DMS153 treated with DMSO at 0.1 percent for 48 hours (cell line): ENCODE results near the gene FMOD.
"Not testable (repeated sequence)": the region's sequence is repeated elsewhere in the genome, so short reads cannot be mapped to it uniquely, and the experiment has no call there.

Experiments used
- DNase-seq: peaks from one replicate; lab custom pipeline; 2025; ENCODE audit not compliant: unreplicated experiment; lab: John Stamatoyannopoulos, UW

FMOD gene

DNA sequence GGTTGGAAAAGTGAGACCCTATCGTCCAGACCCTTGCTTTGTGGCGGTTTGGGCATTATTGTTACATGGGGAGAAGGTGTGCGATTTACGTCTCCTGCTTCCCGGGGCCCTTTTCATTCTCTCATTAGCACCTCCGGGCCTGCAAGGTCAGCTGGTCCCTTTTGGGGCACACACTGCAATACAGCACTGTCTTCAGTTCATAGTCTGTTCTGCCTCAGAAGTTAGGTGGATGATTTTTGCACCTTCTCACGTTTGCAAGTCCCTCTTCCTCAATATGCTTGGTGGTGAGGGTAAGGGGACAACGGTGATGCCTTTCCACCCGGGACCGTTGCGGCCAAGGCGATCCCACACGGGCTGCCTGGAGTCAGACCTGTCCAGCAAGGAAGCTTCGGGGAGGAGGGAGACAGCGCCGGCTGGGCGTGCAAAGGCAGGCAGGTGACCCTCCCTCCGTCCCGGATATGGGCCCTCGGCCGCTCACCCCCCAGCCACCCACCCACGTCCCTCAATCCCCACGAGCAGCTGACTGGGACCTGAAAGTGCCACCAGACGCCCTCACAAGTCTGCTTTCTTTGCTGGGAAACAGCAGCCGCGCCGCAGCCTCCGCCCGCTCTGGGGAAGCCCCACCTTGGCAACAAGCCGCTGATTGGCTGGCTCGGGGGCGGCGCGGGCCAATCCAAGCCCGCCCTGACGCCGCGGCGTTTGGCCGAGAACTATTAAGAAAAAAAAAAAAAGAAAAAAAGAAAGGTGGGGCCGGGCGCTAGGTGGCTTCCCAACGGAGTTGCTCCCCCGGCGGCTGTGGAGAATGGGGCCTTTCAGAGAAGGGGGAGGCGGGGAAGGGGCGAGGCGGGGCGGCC lies 23.9 kb downstream of the FMOD start:
- DNase-seq, result peak; percentile 98

DNA sequence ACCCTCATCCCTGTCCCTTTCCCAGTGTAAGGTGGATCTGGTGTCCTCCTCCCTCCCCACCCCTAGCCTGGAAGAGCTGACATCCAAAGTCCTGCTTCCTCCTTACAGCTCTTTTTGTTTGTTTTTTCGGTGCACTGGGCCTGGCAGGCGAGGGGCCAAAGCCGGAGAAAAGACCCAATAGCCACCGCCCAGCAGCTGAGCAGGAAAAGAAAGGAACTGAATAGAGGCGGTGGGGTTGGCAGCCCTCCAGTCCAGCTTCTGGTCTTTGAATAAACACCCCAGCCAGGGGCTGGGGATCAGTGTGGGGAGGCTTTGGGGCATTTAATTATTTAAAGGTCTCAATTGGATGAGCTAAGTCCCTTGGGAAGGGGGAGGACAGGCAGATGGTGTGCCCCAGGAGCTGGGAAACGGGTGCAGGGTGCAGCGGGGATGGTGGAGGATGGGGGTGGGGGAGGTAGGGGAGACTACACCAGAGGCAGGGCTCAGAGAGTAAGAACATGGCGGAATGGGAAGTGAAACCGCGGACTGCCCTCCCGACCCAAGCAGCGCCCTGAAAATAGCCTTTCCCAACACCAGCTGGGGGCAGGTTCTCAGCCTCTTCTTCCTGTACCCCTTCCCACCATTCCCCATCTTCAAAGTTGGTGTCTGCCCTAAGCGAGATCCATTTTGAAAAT lies 25.4 kb downstream of the FMOD start:
- peak; percentile 98 for DNase-seq

DNA sequence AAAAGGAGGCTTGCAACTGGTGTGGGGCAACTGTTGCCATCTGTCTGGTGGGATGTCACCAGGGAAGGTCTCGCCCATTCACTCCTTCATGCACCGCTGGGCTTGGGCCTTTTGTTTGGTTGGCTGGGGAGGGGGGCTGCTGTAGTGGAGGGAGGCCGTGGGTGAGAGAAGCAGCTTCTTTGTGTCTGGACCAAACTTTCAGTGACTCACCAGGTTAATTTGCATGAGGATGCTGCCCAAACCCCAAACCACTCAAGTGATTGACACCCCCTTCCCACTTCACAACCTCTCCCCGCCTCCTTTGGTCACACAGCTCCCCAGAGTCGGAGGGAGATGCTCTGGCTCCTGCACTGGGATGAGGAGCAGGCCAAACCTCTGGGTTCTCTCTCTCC lies 25.9 kb downstream of the FMOD start:
- DNase-seq, result no peak

DNA sequence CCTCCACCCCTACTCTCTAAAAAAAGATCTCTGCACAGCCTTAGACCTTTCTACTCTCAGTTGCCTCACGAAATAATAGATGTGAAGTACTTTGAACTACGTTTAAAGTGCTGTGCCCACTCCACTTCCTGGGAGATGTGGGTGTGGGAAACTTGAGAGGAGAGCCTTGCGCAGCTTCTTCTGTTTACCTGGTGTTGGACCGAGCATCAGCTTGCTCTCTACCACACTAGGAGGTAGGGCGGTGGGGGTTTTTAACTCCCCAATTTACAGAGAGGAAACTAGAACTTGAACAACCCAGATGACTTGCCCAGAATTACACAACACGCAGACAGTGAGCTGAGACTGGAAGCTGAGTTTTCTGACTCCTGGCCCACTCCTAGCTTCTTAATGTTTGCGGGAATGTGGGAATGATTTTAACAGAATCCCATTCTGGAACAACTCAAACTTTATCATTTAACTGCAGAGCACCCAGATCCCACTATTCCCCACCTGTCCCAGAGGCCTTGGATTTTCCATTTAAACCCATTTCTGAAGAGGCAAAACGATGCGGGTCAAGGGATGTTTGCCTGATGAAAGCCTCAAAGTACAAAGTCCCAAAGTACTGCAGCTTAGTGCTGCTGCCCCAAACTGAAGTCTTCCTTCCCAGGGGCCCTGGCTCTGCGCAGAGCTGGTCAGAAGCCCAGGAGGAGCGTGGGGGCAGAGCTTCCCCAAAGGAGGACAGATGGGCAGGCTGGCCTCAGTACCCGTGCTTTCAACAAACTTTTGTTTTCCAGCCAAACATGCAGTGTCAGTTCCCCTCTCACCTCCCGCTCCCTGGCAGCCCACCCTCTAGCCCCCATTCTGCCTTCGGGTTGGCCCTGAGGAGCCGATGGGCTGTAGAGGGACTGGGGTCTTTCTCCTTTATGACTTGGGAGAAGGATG lies 26.6 kb downstream of the FMOD start:
- DNase-seq, result no peak

DNA sequence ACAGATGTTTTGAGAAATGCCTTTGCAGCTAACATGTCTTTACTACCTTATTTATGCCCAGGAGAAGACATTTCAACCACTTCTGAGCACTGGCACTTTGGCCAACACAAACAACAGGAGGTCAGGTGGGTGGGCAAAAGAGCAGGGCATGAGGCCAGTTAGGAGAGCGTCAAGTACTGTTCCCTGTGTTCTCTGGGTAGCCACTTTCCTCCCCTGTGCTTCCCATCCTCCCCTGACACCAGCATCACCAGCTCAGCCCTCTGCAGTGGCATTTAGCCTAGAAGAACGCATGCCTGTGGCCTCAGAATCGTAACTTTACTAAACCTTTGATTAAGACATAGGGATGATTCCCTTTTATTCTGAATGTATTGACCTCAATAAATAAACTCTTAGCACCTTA lies 27.3 kb downstream of the FMOD start:
- no peak for DNase-seq

DNA sequence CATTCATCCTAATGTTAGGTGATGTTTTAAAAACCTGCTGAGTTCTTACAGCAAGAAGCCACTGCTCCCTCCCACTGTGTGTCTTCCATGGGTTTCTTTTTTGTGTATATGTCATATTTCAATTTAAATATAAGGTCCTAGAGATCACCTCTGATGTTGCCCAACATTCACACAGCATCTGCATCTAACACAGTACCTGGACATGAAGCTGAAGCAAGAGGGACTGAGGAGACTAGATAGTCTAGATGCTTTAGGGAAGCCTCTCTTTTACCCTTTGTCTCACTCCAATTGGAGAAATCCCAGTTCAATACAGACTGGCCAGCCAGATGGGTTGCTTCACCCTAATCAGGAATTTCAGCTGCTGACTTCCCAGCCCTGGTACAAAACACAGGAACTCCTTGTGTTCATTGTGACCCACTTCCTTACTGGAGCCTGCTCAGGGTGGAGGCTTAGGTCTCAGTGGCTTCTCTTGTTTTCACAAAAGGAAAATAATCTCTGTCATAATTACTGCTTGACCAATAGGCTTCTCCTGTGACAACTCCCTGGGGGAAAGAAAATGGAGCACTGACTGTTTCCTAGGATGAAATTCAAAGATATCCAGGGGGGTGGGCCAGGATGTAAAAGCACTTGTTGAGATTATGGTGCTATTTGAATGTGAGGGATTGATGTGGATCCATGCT lies 28.3 kb downstream of the FMOD start:
- peak; percentile 70 for DNase-seq

DNA sequence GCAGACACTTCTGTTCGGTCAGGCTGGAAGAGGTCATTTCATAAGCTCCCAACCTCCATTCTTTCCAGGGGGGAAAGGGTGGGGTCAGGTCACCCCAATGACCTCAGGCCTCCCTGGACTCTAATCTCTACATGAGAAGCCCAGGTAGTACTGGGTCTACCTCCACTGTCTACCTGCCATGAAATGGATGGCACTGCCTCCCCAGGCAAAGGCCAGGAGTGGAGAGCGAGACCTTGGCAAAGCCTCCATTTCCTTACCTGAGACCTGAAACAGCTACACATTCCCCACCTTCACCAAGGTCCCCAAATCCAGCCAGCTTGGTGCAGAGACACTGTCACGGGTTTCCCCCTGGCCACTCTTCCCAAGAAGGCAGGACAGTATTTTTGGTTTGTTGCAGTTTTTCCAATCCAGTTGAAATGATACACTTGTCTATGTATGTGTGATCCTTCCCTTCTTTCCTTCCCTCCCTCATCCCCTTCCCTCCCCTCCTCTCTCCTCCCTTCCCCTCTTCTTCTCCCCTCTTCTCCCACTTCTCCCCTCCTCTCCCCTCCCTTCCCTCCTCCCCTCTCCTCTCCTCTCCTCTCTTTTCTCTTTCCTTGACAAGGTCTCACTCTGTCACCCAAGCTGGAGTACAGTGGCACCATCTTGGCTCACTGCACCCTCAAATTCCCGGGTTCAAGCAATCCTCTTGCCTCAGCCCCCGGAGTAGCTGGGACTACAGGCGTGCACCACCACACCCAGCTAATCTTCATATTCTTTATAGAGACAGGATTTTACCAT lies 29.5 kb downstream of the FMOD start:
- no peak for DNase-seq

DNA sequence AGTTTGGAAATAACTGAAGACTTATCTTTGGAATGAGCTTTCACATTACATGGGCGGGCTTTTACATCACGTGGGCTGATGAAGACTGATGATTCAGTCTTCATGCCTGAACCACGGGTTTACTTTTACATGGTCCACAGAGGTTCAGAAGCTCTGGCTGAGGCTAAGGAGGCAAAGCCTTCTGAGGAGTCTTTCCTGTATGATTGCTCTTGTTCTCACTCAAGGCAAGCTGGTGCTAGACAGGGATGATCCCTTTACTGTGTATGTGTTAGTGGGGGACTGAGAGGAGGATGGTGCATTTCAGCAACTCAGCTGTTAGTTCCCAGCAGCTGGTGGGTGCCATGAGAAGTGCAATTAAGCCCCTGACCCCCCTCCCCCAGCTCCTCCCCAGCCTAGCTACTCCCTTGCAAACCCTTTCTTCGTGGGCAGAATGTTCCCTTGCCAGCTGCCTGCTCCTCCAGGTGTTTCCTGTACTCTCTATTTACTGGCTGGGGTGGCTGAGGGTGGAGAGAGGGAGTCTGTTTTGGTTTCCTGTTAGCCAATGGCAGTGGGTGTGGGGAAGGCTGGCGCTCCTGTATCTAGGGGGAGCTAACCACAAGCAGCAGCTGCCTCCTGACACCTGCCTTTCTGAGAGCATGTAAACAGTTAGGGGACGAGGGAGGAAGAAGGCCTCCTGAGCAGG lies 30.2 kb downstream of the FMOD start:
- peak; percentile 99 for DNase-seq

DNA sequence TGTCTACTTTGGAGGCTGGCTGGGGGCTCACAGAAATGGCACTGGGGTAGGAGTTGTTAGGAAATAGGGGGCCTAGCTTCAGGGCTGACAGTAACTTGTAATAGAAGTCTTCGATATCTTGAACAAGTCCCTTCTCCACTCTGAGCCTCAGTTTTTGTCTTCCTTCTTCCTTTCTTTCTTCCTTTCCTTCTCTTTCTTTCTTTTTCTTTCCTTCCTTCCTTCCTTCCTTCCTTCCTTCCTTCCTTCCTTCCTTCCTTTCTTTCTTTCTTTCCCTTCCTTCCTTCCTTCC lies 32.7 kb downstream of the FMOD start:
- no peak for DNase-seq

DNA sequence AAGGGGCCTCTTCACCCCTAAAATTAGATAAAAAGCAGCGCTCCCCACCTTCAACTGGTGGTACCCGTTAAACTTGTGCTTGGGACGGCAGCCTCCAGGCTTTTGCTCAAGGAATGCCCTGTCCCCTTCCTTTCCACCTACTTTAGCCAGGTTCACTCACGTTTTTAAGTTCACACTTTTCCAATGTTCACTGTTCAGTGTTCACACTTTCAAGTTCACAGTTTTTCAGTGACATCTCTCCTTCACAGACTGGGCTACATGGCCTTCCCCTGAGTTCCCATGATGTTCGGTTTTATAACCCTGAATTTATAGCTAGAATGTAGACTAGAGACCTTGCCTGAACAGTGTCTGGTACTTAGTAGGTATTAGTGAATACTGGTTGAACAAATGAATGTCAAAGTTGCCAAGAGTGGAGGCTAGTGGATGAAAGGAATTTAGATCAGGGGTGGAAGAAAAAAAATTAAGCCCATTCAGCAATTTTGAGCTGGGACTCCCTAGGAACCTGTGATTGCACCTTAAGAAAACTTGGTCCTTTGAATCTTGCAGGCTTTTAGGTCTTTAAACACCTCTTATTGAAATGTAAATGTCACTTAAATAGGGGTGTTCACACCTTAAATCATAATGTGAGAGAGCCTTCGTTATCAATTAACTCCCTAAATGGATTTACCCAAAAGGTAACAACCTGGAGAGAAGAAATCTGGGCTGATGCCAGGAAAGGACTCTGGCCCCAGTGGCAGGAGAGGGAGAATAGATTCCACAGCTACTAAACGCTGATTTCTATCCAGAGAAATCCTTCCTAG lies 33.3 kb downstream of the FMOD start:
- DNase-seq, result no peak

DNA sequence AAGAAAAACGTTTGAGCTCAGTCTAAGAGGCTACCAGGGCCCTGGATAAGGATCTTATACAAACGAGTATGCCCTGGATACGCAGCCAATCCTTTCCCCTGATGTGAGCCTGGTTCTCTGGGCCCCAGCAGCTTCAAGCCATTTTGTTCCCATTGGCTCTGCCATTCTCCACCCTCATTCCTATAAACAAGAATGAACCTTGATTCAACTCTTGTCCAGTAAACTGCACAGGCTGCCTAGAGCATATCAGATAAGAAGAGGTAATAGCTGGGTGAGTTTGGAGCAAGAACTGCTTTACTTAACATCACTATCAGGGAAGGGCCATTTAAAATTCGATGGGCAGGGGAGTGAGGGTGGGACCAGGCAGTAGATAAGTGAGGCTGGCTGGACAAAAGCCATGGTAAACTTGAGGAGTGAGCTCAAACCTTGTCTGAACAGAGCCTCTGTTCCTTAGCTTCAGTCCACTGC lies 34.3 kb downstream of the FMOD start:
- no peak for DNase-seq

DNA sequence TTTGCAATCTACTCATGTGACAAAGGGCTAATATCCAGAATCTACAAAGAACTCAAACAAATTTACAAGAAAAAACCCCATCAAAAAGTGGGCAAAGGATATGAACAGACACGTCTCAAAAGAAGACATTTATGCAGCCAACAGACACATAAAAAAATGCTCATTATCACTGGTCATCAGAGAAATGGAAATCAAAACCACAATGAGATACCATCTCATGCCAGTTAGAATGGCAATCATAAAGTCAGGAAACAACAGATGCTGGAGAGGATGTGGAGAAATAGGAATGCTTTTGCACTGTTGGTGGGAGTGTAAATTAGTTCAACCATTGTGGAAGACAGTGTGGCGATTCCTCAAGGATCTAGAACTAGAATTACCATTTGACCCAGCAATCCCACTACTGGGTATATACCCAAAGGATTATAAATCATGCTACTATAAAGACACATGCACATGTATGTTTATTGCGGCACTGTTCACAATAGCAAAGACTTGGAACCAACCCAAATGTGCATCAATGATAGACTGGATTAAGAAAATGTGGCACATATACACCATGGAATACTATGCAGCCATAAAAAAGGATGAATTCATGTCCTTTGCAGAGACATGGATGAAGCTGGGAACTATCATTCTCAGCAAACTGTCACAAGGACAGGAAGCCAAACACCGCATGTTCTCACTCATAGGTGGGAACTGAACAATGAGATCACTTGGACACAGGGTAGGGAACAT lies 36.7 kb downstream of the FMOD start:
- not testable (repeated sequence) for DNase-seq

DNA sequence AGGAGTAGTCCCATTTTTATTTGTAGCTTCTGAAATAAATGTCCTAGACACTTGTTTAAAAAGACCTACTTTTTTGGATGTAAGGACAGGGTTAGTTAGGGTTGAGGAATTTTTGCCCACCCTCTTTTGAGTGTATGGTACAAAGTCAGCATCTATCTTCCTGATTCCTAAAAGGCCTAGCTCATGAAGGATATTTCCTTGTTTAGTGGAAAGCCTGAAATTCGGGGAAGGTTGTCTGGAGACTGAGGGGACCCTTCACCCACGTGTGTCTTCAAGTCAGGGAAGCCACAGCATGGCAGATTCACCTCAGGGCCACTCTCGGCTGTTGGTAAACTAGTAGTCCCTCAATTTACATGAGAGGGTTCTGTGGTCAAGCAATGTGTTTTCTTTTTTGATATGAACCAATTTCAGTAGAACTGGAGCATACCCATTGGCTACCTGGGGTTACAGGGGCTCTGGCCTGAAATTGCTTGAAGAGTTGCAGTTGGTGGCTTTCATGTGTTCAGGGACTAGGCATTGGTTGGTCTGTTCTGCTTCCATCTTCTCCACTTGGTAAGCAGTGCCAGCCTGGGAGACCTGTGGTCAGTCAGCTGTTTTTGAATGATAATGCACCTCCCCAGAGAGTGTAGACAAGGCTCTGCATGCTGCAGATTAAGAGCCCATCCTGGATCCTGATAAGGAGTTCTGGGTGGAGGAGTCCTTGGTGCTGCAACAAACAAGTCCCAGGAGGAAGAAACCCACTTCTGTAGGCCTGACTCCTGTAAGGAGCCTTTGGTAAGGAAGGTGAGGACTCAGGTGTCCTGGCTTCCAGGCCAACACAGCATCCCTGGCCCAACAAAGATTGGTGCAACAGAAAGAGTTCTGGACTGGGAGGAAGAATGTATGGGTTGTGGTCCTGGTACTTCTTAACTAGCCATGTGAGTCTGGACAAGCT lies 39.3 kb downstream of the FMOD start:
- no peak for DNase-seq

DNA sequence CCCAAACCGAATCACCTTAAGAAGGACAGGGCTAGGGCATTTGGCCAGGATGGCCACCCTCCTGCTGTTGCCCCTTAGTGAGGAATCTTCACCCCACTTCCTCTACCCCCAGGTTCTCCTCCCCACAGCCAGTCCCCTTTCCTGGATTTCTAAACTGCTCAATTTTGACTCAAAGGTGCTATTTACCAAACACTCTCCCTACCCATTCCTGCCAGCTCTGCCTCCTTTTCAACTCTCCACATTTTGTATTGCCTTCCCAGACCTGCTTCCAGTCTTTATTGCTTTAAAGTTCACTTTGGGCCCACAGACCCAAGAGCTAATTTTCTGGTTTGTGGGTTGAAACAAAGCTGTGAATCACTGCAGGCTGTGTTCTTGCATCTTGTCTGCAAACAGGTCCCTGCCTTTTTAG lies 42.0 kb downstream of the FMOD start:
- no peak for DNase-seq

DNA sequence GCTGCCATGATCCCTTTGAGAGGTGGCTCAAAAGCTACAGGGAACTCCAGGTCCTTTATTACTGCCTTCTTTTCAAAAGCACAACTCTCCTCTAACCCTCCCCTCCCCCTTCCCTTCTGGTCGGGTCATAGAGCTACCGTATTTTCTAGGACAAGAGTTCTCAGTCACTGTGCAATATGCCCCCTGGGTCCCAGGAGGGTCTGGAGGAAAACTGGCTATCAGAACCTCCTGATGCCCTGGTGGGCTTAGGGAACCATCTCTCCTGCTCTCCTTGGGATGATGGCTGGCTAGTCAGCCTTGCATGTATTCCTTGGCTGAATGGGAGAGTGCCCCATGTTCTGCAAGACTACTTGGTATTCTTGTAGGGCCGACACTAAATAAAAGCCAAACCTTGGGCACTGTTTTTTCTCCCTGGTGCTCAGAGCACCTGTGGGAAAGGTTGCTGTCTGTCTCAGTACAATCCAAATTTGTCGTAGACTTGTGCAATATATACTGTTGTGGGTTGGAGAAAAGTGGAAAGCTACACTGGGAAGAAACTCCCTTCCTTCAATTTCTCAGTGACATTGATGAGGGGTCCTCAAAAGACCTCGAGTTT lies 42.5 kb downstream of the FMOD start:
- no peak for DNase-seq

DNA sequence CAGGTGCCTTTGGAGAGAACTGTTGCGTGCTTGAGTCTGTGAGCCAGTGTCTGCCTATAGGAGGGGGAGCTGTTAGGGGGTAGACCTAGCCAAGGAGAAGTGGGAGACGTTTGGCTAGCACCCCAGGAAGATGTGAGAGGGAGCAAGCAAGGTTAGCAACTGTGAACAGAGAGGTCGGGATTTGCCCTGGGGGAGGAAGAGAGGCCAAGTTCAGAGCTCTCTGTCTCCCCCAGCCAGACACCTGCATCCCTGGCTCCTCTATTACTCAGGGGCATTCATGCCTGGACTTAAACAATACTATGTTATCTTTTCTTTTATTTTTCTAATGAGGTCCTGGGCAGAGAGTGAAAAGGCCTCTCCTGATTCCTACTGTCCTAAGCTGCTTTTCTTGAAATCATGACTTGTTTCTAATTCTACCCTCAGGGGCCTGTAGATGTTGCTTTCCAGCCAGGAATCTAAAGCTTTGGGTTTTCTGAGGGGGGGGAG lies 43.2 kb downstream of the FMOD start:
- no peak for DNase-seq
